ENCODE measurements around the gene TBX1. TPM values are rescaled to one million over a fixed set of nuclear protein-coding genes. Genes with fewer than 3 reads are reported as not detected.

TBX1 gene
- polyA plus RNA-seq, 4 donors: 1.1 to 4.8 (median 1.3) TPM; not detected in 1

DNA sequence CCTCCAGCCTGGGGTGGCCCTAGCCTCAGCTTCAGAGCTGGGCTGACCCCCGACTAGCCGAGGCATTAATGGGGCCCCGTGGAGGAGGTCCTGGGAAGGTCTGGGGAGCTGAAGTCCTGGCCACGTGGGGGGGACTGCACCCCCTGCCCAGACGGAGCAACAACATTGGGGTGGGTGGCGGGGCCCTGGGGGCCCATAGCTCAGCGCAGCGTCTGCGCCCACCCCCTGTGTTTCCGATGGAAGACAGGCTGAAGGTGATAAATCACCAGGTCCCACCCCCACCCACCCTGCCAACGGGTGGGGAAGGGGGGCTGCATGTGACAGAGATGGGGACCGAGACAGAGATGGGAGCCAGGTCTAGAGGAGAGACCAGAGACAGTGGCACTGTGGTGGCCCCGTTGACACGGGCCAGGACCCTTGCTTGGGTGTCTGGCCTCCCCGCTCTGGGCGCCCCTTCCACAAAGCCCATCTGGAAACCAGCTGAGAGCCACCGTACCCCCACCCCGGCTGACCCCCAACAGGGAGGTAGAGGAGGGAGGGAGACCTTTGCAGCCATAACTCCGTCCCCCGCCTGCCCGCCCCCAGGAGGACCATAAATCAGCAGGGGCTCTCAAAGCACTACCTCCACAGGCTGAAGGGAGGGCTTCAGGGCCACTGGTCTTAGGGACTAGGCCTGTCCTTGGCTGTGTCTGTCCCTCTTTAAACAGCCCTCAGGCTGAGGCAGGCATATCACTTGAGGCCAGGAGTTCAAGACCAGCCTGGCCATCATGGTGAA lies 29.0 kb upstream of the TBX1 start:
- H3K4me1 ChIP-seq (ENCODE audit: control insufficient read depth in 3 of 3, insufficient read depth in 2 of 3, low read depth in 1 of 3, low read length in 2 of 3): peaks cover 0 to 7% (median 0%) of the 10 kb centered on the region in 3 donors
- FAIRE-seq (no peak), DNase-seq (no peak)
- no peaks in the 10 kb centered on the region for H3K9me3 ChIP-seq (ENCODE audit: control insufficient read depth in 2 of 2, insufficient read depth in 1 of 2, low read depth in 1 of 2, low read length in 1 of 2)
- peaks cover 0 to 44% (median 3%) of the 10 kb centered on the region in 3 donors for H3K27me3 ChIP-seq (ENCODE audit: control insufficient read depth in 3 of 3, insufficient read depth in 3 of 3, low read length in 3 of 3)
- no peak overlapping the region for H3K27ac ChIP-seq (ENCODE audit: low read depth in 1 of 3, low read length in 2 of 3)
- H3K4me3 ChIP-seq (ENCODE audit: low read depth in 1 of 3, low read length in 3 of 3): no peak overlapping the region
- 60% methylated on average over 20 to 21 of the region's 21 CpGs for WGBS, 3 donors
- no peaks in the 10 kb centered on the region for H3K36me3 ChIP-seq (ENCODE audit: control insufficient read depth in 3 of 3, insufficient read depth in 2 of 3, low read depth in 1 of 3, low read length in 3 of 3)

- H3K4me1 ChIP-seq (ENCODE audit: control insufficient read depth in 3 of 3, insufficient read depth in 2 of 3, low read depth in 1 of 3, low read length in 2 of 3): peaks cover 0 to 7% (median 0%) of the 10 kb centered on the region in 3 donors
- H3K4me3 ChIP-seq (ENCODE audit: low read depth in 1 of 3, low read length in 3 of 3): no peak overlapping the region
- H3K9me3 ChIP-seq (ENCODE audit: control insufficient read depth in 2 of 2, insufficient read depth in 1 of 2, low read depth in 1 of 2, low read length in 1 of 2): no peaks in the 10 kb centered on the region
- WGBS, 3 donors: 74 to 87% (median 79%) methylated on average over 10 of the region's 10 CpGs
- H3K36me3 ChIP-seq (ENCODE audit: control insufficient read depth in 3 of 3, insufficient read depth in 2 of 3, low read depth in 1 of 3, low read length in 3 of 3): no peaks in the 10 kb centered on the region
- no peak for DNase-seq
- H3K27me3 ChIP-seq (ENCODE audit: control insufficient read depth in 3 of 3, insufficient read depth in 3 of 3, low read length in 3 of 3): peaks cover 0 to 53% (median 3%) of the 10 kb centered on the region in 3 donors
- FAIRE-seq: no peak
- no peak overlapping the region for H3K27ac ChIP-seq (ENCODE audit: low read depth in 1 of 3, low read length in 2 of 3)
Observed at GRCh38 chr22:19732403-19733113, 28.0 kb upstream of the TBX1 start.

DNA sequence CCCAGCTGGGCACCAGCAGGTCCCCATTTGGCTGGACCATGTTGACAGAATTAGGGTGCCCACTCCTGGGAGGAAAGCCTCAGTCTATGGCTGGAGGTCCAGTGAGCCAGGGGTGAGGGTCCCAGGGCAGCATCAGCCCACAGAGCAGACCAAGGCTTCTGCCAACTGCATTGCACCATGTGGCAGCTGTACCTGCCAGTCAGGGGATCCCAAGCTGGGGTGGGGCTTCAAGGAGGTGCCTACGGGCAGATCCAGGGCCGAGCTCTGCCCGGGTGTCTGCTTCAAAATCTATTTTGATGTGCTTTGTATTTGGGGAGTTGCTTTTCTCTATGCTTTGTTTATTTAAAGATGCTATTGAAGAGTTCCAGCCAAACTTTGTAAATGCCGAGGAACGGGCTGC lies 26.8 kb upstream of the TBX1 start:
- no peaks in the 10 kb centered on the region for H3K9me3 ChIP-seq (ENCODE audit: control insufficient read depth in 2 of 2, insufficient read depth in 1 of 2, low read depth in 1 of 2, low read length in 1 of 2)
- no peak overlapping the region for H3K4me3 ChIP-seq (ENCODE audit: low read depth in 1 of 3, low read length in 3 of 3)
- FAIRE-seq (no peak), DNase-seq (no peak)
- H3K27ac ChIP-seq (ENCODE audit: low read depth in 1 of 3, low read length in 2 of 3): no peak overlapping the region
- WGBS, 3 donors: 57 to 61% (median 61%) methylated on average over 5 of the region's 5 CpGs
- peaks cover 0 to 7% (median 0%) of the 10 kb centered on the region in 3 donors for H3K4me1 ChIP-seq (ENCODE audit: control insufficient read depth in 3 of 3, insufficient read depth in 2 of 3, low read depth in 1 of 3, low read length in 2 of 3)
- peaks cover 0 to 56% (median 3%) of the 10 kb centered on the region in 3 donors for H3K27me3 ChIP-seq (ENCODE audit: control insufficient read depth in 3 of 3, insufficient read depth in 3 of 3, low read length in 3 of 3)
- no peaks in the 10 kb centered on the region for H3K36me3 ChIP-seq (ENCODE audit: control insufficient read depth in 3 of 3, insufficient read depth in 2 of 3, low read depth in 1 of 3, low read length in 3 of 3)

DNA sequence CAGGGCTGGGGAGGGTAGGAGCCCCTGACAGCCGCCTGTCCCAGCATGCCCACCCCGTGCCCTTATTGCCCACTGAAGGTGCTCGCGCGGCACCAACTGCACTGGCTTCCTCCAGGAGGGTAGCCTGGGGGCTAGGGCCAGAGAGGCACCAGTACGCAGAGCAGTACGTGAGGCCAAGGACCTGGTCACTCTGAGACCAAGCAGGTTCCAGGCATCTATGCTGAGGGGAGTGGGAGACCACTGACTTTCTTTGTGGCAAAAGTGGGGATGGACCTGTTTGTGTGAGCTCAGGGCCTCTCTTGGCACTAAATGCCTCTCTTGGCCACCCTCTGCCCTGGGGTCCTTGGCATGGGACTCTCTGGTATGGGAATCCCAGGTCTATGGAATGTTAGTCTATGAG lies 26.4 kb upstream of the TBX1 start:
- H3K36me3 ChIP-seq (ENCODE audit: control insufficient read depth in 3 of 3, insufficient read depth in 2 of 3, low read depth in 1 of 3, low read length in 3 of 3): no peaks in the 10 kb centered on the region
- no peaks in the 10 kb centered on the region for H3K9me3 ChIP-seq (ENCODE audit: control insufficient read depth in 2 of 2, insufficient read depth in 1 of 2, low read depth in 1 of 2, low read length in 1 of 2)
- 91 to 95% (median 93%) methylated on average over 7 of the region's 7 CpGs for WGBS, 3 donors
- no peak overlapping the region for H3K27ac ChIP-seq (ENCODE audit: low read depth in 1 of 3, low read length in 2 of 3)
- peaks cover 0 to 7% (median 0%) of the 10 kb centered on the region in 3 donors for H3K4me1 ChIP-seq (ENCODE audit: control insufficient read depth in 3 of 3, insufficient read depth in 2 of 3, low read depth in 1 of 3, low read length in 2 of 3)
- DNase-seq (no peak), FAIRE-seq (no peak)
- peaks cover 0 to 52% (median 3%) of the 10 kb centered on the region in 3 donors for H3K27me3 ChIP-seq (ENCODE audit: control insufficient read depth in 3 of 3, insufficient read depth in 3 of 3, low read length in 3 of 3)
- H3K4me3 ChIP-seq (ENCODE audit: low read depth in 1 of 3, low read length in 3 of 3): no peak overlapping the region

- H3K9me3 ChIP-seq (ENCODE audit: control insufficient read depth in 2 of 2, insufficient read depth in 1 of 2, low read depth in 1 of 2, low read length in 1 of 2): no peaks in the 10 kb centered on the region
- H3K27ac ChIP-seq (ENCODE audit: low read depth in 1 of 3, low read length in 2 of 3): no peak overlapping the region
- no peak overlapping the region for H3K4me3 ChIP-seq (ENCODE audit: low read depth in 1 of 3, low read length in 3 of 3)
- peaks cover 0 to 47% (median 3%) of the 10 kb centered on the region in 3 donors for H3K27me3 ChIP-seq (ENCODE audit: control insufficient read depth in 3 of 3, insufficient read depth in 3 of 3, low read length in 3 of 3)
- no peaks in the 10 kb centered on the region for H3K36me3 ChIP-seq (ENCODE audit: control insufficient read depth in 3 of 3, insufficient read depth in 2 of 3, low read depth in 1 of 3, low read length in 3 of 3)
- peaks cover 0 to 7% (median 0%) of the 10 kb centered on the region in 3 donors for H3K4me1 ChIP-seq (ENCODE audit: control insufficient read depth in 3 of 3, insufficient read depth in 2 of 3, low read depth in 1 of 3, low read length in 2 of 3)
- 72 to 86% (median 75%) methylated on average over 5 of the region's 5 CpGs for whole genome bisulfite sequencing, 3 donors
- DNase-seq: no peak
- FAIRE-seq: no peak
Observed at GRCh38 chr22:19734837-19735382, 25.7 kb upstream of the TBX1 start.

- no peak for FAIRE-seq
- Histone ChIP-seq H3K4me3 (ENCODE audit: low read depth in 1 of 3, low read length in 3 of 3) (no peak overlapping the region), H3K27me3 (ENCODE audit: control insufficient read depth in 3 of 3, insufficient read depth in 3 of 3, low read length in 3 of 3) (peaks cover 0 to 37% (median 3%) of the 10 kb centered on the region in 3 donors), H3K9me3 (ENCODE audit: control insufficient read depth in 2 of 2, insufficient read depth in 1 of 2, low read depth in 1 of 2, low read length in 1 of 2) (no peaks in the 10 kb centered on the region), H3K27ac (ENCODE audit: low read depth in 1 of 3, low read length in 2 of 3) (no peak overlapping the region), H3K36me3 (ENCODE audit: control insufficient read depth in 3 of 3, insufficient read depth in 2 of 3, low read depth in 1 of 3, low read length in 3 of 3) (no peaks in the 10 kb centered on the region), H3K4me1 (ENCODE audit: control insufficient read depth in 3 of 3, insufficient read depth in 2 of 3, low read depth in 1 of 3, low read length in 2 of 3) (peaks cover 0 to under 1% (median 0%) of the 10 kb centered on the region in 3 donors)
- 69 to 77% (median 70%) methylated on average over 17 to 21 of the region's 21 CpGs for WGBS, 3 donors
- no peak for DNase-seq
Observed at GRCh38 chr22:19735665-19736510, 24.7 kb upstream of the TBX1 start.

- Histone ChIP-seq H3K4me3 (ENCODE audit: low read depth in 1 of 3, low read length in 3 of 3) (no peak overlapping the region), H3K4me1 (ENCODE audit: control insufficient read depth in 3 of 3, insufficient read depth in 2 of 3, low read depth in 1 of 3, low read length in 2 of 3) (no peaks in the 10 kb centered on the region), H3K27me3 (ENCODE audit: control insufficient read depth in 3 of 3, insufficient read depth in 3 of 3, low read length in 3 of 3) (peaks cover 0 to 25% (median 0%) of the 10 kb centered on the region in 3 donors), H3K27ac (ENCODE audit: low read depth in 1 of 3, low read length in 2 of 3) (no peak overlapping the region), H3K9me3 (ENCODE audit: control insufficient read depth in 2 of 2, insufficient read depth in 1 of 2, low read depth in 1 of 2, low read length in 1 of 2) (no peaks in the 10 kb centered on the region), H3K36me3 (ENCODE audit: control insufficient read depth in 3 of 3, insufficient read depth in 2 of 3, low read depth in 1 of 3, low read length in 3 of 3) (no peaks in the 10 kb centered on the region)
- WGBS, 3 donors: 63 to 76% (median 70%) methylated on average over 15 to 17 of the region's 17 CpGs
- FAIRE-seq: no peak
- no peak for DNase-seq
Observed at GRCh38 chr22:19737846-19738663, 22.5 kb upstream of the TBX1 start.
